GM20431 (cell line): ENCODE data around the gene CCDC186.

Experiments used
- in situ Hi-C: fragments of 300-500 bp; cut with MseI, MboI; formaldehyde crosslinking; loops from one replicate; pipeline ENCODE4 v1.15.0; 2020; ENCODE audit warnings: low sequenced_read_pairs; ENCODE audit not compliant: unreplicated experiment

The CCDC186 gene

DNA sequence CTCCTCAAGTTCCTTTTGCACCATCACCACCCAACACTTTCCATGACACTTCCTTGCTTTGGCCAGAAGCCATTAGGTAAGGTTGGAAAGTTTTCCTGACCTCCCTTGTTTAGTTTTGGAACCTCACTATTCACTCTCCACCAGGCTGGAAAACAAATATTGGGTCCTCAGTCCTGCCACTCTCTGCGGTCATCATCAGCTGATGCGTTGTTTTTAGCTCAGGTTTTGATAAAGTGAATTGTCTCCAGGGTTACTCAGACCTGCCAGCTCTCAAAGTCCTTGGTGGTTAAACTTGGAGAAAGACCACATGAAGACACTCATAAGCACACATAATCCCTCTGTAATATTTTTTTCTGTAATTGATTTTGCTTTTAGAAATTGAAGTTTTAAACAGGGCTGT is 55.5 kb downstream of the CCDC186 start:
- in situ Hi-C loops = loop anchor here (25.0 kb wide), 1 partner anchor 406 kb away; no protein-coding TSS in a partner anchor

- in situ Hi-C loops = loop anchor here (25.0 kb wide), 1 partner anchor 405 kb away; no protein-coding TSS in a partner anchor
Measured at GRCh38 chr10:114117728-114118127, 56.3 kb downstream of the CCDC186 start.

- in situ Hi-C loops = loop anchor here (25.0 kb wide), 1 partner anchor 404 kb away; no protein-coding TSS in a partner anchor
Measured at GRCh38 chr10:114115661-114116445, 58.1 kb downstream of the CCDC186 start.

DNA sequence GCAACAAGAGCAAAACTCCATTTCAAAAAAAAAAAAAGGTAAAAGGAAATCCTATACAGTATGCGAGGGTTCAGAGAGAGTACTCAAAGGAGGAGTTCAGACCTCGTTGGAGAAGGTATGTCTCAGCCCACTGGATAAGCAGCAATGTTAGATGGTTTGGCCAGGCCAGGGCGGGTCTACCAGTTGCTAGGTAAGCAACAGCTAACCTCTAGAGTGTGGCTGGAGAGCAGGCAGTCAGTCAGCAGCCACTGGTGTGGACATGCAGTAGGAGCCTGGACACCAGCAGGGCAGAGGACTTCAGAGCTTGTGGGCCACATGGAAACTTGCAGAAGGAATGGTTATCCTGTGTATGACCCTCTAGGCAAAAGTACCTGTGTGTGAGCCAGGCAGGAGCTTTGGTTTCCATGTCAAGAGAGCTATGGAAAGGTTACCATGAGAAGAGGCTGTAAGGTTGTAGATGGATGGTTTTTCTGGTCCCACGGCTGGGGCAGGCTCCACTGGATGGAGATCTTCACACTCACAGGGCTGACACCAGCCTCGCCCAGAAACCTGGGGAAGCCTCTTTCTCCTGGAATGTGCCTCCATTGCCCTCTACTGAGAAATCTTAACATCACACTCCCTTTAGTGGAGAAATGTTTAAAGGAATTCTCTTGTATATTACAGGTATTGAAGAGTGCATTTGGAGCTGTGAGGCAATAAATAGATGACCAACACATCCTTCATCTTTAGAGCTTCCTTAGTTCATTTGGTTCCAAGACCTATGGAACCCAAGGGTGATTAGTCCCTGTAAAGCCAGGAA is 63.6 kb downstream of the CCDC186 start:
- in situ Hi-C loops = loop anchor here (25.0 kb wide), 1 partner anchor 398 kb away; no protein-coding TSS in a partner anchor

DNA sequence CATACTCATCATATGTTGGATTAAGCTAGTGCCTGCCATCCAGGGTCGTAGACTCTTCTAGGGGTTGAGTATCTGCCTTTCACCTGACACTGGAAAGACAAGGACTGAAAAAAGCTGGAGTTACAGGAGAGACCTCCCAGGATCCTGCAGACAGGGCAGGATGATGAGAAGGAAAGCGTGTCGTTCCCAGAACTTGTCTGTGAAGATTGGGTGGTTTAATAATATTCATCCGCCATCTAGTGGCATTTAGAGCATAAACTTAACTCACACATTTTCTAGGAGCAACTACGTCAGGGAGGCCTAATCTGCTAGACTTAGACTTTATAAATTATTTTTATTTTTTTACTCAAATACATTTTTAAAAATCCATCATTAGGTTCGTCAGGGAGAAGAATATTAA is 70.7 kb downstream of the CCDC186 start:
- in situ Hi-C loops = loop anchor here (10.0 to 25.0 kb wide), 2 partner anchors 308 to 391 kb away; no protein-coding TSS in a partner anchor

- in situ Hi-C loops = loop anchor here (10.0 to 25.0 kb wide), 2 partner anchors 307 to 390 kb away; no protein-coding TSS in a partner anchor
Measured at GRCh38 chr10:114102256-114102655, 71.7 kb downstream of the CCDC186 start.

DNA sequence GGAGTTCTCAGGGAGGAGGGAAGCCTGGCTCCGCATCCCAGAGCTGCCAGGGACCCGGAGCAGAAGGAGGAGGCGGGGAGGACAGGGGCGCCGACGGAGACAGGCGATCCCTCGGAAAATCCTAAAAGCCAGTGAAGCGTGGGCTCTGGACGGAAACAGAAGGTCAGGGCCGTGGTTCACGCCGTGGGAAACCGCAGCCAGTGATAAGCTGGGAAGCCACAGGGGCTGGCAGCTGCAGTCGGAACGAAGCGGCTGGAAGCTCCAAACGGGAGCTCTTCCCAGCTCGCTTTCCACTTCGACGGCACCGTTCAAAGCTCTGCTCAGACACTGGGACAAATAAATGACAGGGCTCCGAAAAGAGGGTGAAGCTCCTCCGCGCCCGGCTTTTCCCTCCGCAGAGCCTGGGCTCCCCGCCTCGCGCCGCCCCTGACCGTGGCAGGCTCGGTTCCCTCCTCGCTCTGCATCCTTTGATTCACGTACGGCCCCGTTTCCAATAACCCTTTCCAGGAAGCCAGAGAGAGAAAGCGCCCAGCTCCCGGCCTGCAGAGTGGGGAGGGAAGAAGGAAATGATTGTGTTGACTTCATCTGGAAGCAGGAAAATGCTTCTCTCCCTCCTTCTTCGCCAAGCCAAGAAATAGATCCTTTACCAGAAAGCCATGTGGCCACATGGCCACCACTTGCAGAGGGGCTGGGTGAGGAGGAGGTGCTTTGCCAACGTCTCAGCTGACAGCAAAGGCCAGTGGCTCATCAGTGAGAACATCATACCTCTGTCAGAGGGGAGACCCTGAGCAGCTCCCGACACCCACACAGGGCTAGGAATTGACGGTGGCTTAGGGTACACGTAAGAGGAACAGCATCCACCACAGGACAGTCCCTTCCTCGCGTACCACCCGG is 72.9 kb downstream of the CCDC186 start:
- in situ Hi-C loops = loop anchor here (10.0 to 25.0 kb wide), 2 partner anchors 306 to 389 kb away; no protein-coding TSS in a partner anchor

GRCh38 chr10:114096864-114097263 is 77.1 kb downstream of the CCDC186 start:
- in situ Hi-C loops = no loop called here

- in situ Hi-C loops = no loop called here
Measured at GRCh38 chr10:114095559-114096337, 78.3 kb downstream of the CCDC186 start.

GRCh38 chr10:114094795-114095194 is 79.2 kb downstream of the CCDC186 start:
- in situ Hi-C loops = no loop called here

GRCh38 chr10:114087655-114088054 is 86.3 kb downstream of the CCDC186 start:
- in situ Hi-C loops = no loop called here

DNA sequence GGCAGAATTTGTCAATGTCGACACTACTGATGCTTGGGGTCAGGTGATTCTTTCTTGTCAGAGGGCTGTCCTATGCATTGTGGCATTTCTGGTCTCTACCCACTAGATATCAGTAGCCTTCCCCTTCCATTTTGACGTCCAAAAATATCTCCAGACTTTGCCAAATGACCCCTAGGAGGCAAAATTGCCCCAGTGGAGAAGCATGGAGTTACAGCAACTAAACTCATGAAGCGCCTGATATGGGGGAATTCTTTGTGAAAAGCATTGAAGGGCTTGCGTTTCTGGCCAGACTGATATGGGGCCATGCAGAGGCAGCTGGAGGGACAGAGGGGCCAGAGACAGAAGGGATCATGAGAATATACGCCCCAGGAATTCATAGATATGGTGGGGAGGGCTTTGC is 86.7 kb downstream of the CCDC186 start:
- in situ Hi-C loops = no loop called here

DNA sequence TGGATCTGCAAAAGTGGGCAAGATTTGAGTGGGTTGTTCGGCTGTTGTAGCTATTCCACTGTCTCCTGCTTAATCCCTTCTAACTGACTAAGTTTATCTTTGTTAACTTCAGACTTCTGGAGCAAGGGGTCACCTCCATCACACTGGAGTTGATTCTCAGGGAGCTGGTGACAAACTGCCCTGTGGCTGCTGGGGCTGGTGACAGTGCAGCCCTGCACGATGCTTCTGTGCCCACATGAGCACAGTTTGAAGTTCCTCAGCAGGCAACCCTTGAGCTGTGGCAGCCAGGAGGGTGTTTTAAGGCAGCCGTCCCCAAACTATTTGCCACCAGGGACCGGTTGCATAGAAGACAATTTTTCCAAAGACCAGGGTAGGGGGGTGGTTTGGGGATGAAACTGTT is 89.8 kb downstream of the CCDC186 start:
- in situ Hi-C loops = no loop called here

- in situ Hi-C loops = no loop called here
Measured at GRCh38 chr10:114083040-114083439, 91.0 kb downstream of the CCDC186 start.

DNA sequence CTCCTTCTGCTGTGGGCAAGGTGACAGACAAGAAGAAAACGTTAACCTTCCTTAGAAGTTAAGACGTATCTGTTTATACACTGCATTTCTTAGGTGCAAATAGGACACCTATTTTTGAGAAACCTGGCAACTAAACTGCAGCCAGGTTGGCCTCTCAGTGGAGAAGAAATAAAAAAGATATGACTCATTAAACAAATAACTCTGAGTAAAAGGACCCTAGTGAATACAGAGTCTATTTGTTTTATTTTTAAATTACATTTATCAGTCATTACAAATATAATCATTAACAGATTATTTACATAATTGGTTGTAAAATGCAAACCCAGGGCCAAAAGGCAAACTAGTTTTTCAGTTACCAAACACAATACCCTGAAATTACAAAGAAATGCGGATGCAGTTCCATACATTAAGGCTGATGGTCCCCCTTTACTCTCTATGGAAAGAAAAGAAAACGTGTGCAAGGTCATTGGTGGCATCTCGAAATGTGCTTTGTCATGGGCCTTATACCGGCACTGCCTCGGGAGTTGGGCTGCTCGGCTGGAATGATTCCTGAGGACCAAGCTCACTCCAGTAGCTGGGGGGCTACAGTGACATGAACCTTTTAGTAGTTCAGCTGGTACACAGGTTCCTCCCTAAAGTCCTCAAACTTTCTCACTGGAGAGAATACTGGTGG is 92.0 kb downstream of the CCDC186 start:
- in situ Hi-C loops = no loop called here

DNA sequence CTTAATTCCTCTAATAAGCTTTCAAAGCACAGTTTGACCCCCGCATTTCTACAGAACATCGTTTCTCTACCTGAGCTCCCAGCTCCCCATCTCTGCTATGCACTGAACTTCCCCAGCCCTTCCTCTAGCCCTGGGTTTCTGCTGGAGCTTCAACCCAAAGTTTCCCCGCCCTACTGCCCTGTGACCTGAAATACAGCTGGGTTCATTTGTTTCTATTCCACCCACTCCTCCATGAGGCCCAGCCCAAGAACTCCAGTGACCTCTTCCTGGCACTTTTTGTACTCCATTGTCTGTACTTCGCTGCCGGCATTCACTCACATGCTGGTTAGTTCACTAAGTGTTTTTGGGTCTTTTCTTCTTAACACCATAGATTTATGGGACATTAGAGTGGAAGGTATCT is 94.6 kb downstream of the CCDC186 start:
- in situ Hi-C loops = no loop called here

DNA sequence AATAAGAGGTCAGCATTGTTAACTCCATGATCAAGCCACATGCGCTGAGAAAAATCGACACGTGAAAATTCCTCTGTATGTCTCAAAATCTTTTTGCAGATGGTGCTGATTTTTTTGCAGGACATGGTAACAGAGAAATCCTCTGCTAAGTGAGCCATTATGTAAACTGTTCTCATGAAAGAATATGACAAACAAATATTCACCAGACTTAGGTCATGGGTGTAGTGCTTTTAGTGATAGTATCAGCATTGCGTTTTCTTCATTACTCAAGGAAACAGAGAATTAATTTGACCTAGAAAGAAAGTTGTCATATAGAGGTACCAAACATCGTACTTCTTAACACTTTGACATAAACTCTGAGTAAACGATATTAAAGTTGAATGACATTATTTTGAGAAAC is 95.7 kb downstream of the CCDC186 start:
- in situ Hi-C loops = no loop called here

- in situ Hi-C loops = no loop called here
Measured at GRCh38 chr10:114077815-114078219, 96.2 kb downstream of the CCDC186 start.

GRCh38 chr10:114077347-114077746 is 96.7 kb downstream of the CCDC186 start:
- in situ Hi-C loops = no loop called here
